HG02798 (cell line): ENCODE results near the gene ARHGAP35.

Source experiments
- ATAC-seq: cut with Tn5 transposase; IDR thresholded peaks from one replicate; pipeline ENCODE4 v1.9.1; 2021; ENCODE audit warnings: mild to moderate bottlenecking; ENCODE audit not compliant: unreplicated experiment, poor library complexity

ARHGAP35 gene

DNA sequence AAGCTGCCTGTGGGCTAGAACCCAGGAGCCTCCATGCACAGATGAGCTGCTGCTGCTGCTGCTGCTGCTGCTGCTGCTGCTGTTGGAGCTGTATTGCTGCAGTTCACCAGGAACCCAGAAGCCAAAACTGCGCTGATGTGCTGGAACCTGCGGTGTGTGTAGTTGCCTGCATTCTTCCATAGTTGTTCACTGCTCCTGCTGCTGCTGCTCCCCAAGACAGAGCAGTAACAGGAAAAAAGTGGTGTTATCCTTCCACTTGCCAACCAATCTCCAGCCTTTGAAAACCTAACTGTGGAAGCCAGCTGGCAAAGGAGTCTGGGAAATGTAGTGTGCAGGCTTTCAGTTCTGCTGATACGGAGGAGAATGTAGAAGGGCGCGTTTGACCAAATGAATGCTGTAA lies 37.9 kb downstream of the ARHGAP35 start:
- no peak for ATAC-seq

DNA sequence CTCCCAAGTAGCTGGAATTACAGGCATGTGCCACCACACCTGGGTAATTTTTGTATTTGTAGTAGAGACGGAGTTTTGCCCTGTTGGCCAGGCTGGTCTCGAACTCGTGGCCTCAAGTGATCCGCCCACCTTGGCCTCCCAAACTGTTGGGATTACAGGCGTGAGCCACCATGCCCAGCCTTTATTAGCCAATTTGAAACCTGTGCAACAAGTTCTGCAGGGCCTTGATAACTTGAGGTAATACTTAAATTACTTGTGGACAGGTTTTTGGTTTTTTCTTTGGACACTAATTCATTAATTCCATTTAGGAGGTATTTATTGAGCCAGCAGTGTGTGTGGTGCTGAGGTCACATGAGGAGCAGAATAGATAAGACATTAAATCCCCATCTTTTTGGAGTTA lies 39.5 kb downstream of the ARHGAP35 start:
- ATAC-seq = no peak

DNA sequence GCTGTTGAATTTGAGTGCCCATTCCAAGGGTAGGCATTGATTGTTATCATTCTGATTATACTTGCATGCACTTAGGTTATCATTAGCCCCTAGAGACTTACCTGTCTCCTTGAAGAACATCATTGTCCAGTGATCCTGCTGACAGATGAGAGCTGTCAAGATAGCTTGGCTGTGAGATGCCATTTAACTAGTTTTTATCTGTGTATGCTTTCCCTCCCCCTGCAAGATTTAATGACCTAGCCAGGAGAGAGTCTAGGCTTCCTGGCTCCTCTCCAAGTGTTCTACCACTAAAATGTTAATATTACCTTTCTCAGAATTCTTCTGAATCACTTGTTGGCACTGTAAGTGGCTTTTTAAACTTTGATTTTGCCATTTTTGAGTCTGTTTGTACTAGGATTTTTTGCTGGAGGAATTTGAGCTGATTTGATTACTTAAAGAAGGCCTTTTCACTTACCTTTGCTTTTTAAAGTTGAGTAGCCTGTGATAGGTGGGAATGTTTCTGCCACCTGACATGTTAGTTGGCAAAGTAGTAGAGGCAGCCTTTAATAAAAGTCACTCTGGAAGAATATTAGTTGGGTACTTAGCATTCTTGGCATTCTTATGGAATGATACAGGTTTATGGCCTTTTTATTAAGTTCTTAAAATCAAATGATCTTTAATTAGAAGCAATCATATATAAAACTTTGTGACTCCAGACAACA lies 41.1 kb downstream of the ARHGAP35 start:
- ATAC-seq = no peak

DNA sequence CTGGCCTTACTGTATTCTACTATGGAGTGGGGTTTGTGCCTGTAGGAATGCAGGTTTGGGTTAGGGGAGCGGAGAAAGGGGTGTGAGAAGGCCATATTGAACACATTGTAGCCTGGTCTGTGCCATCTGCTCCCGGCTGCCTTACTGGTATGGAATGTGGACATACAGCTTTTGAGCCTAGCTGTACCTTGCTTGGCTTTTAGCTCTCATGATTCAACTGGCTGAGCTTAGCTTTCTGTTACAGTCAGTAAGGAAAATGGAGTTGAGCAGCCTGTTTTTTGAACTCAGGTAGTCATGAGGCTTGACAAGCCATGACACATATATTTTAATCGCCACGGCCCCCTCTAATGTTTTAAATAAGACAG lies 41.6 kb downstream of the ARHGAP35 start:
- no peak for ATAC-seq

DNA sequence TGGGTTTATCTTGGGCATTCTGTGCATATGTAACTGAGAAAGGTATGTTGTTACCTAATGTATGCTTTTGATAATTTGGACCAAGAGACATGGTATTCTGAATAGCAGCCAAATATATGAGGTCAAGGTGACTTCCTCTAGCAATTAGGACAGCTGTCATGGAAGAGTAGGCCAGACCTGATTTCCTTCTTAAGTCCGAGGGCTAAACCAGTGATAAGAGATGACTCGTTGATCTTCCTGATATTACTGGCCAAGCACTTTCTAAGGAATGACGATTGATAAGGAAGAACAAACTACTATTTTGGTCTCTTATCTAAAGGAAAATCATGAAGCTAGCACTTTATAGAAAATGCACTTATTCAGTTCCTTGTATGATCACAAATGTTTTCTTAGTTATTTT lies 42.7 kb downstream of the ARHGAP35 start:
- no peak for ATAC-seq

DNA sequence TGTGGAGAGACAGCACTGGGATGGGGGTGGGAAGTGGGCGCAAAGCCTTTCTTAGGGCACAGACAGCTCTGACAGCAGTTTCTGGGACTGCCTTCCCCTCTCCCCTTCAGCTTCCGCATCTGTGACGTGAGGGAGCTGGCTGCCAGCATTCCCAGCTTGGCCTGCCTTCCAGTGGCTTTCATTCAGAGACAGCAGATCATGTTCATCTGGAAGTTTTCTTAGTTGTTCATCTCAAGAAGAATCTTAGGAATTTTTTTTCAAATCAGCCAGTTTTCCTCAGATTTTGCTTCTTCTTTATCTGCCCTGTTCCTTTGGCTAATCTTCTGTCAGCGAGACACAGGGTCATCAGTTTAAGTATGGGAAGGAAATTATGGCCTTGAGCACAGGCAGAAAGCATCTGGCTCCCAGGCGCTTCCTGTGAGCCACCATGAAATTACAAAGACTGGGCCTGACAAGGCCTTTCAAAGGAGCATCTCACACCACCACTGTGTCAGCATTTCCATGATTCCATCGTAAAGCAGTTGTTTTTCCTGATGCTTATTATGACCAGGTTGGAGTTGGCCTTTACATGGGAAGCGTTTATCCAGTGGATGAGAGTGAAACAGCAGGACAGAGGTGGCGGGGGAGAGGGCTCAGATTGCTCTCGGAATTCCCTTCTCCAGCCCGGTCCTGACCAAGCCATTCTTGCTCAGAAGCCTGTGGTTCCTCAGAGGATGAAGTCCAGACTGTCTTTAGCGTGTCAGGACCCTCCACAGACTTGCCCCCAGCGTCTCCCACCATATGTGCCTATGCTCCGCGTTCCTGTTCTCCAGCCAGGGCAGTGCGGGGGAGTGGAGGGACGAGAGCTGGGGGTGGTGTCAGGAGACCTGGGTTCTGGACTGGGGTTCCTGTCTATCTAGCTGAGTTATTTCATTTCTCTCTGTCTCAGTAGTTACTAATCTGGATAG lies 43.6 kb downstream of the ARHGAP35 start:
- no peak for ATAC-seq

DNA sequence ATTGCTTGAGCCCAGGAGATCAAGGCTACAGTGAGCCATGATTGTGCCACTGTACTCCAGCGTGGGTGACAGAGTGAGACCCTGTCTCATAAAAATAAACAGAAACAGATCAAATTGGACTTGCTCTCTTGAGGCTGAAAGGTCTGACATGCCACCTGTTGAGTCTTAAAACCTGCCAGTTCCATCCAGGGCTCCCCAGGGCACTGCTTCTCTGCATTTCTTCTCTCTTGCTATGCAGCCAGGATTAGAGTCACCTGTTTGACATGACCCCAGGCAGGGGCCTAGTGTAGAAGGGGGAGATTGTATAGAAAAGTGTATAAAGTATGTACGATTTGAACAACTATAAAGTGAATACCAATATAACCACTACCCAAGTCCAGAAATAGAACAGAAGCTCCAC lies 45.4 kb downstream of the ARHGAP35 start:
- no peak for ATAC-seq

DNA sequence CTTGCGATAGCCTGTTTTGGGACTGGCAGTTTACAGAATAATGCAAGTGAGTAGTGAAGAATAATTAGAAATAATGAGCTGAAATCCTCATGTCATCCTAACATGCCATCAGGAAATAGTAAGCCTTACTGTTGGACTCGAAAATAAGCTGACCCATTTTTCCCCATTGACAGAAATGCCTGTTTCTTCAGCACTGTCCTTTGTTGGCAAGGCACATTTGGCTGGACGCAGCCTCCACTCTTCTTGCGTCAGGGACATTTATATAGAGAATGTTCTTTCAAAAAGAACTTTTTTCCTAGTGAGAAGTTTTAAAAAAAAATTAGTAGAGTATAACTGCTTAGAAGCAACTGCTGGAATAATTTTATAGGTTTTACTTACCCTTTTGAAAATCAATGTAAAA lies 47.1 kb downstream of the ARHGAP35 start:
- ATAC-seq = no peak

DNA sequence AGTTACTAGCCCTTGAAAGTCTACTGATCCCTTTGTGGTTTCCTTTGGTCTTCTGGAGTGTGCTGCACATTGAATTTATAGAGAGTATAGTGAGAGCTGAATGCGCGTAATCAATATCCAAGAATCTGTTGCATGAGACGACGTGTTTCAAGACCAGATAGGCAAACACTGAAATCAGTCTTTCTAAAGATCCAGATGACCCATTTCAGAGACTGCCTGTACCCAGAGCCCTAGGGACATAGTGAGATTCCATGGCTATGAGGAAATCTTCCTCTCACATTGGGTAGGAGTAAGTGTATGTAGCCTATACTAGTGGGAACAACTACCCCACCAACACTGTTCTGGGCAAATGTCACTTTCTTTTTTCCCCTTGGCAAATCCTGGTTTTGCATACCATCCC lies 48.6 kb downstream of the ARHGAP35 start:
- ATAC-seq = no peak
